Uterus (tissue), 4 donors: ENCODE measurements around the gene RAB10. TPM values are rescaled to one million over a fixed set of nuclear protein-coding genes. Genes with fewer than 3 reads are reported as not detected.

Source experiments
- DNase-seq, 2 donors: peaks; one replicate each; pipeline ENCODE4 v3.0.0-alpha.2; 2019 to 2020
- H3K27ac ChIP-seq, 2 donors: fragments of 200-600 bp; sonication (generic); 1 replicate in 1 of 2; 2 replicates in 1 of 2; pipeline ENCODE4 v1.5.1; 2016 to 2018
- H3K27me3 ChIP-seq, 2 donors: fragments of 200-600 bp; sonication (generic); one replicate each; pipeline ENCODE4 v1.5.1; 2018 to 2019; ENCODE audit warnings: control low read depth in 1 of 2
- H3K36me3 ChIP-seq, 2 donors: fragments of 200-600 bp; sonication (generic); one replicate each; pipeline ENCODE4 v1.5.1; 2019; ENCODE audit warnings: control low read depth in 1 of 2
- H3K4me1 ChIP-seq, 2 donors: fragments of 200-600 bp; sonication (generic); one replicate each; pipeline ENCODE4 v1.5.1; 2018 to 2019; ENCODE audit warnings: control low read depth in 1 of 2
- H3K4me3 ChIP-seq, 2 donors: fragments of 200-600 bp; sonication (generic); 1 replicate in 1 of 2; 2 replicates in 1 of 2; pipeline ENCODE4 v1.5.1; 2018 to 2019; ENCODE audit warnings: mild to moderate bottlenecking in 1 of 2
- H3K9me3 ChIP-seq, 2 donors: fragments of 200-600 bp; sonication (generic); one replicate each; pipeline ENCODE4 v1.5.1; 2019; ENCODE audit warnings: control low read depth in 1 of 2
- CTCF ChIP-seq, 4 experiments: fragments of 200-600 bp in 2 of 4; fragments of 450-650 bp in 2 of 4; sonication (generic) in 2 of 4; IDR thresholded peaks; one replicate each; pipeline ENCODE4 v1.5.1; 2016 to 2019; ENCODE audit warnings: antibody characterized with exemption in 4 of 4, mild to moderate bottlenecking in 2 of 4, moderate library complexity in 1 of 4
- POLR2A ChIP-seq, 2 donors: fragments of 450-650 bp; IDR thresholded peaks; one replicate each; pipeline ENCODE4 v1.6.1; 2016; ENCODE audit warnings: antibody characterized with exemption in 2 of 2, mild to moderate bottlenecking in 1 of 2, moderate library complexity in 1 of 2
- intact Hi-C: fragments of 100-400 bp; cut with DNase I; formaldehyde crosslinking; loops from one replicate; pipeline ENCODE4 v1.15.1; 2023; ENCODE audit warnings: low total_unique reads
- total RNA-seq, 4 donors: library from RNA; depleted of rRNA in 3 of 4; stranded (reverse); fragments of >200 nt in 3 of 4; gene quantifications; one replicate each; pipeline versions ENCODE4 v1.1.0 to v1.2.4, GENCODE V29; 2014 to 2023
- donor health status: DM: yes; HTN: yes; CAD: no.

Gene RAB10
- total RNA-seq, 4 donors from 2014 or later, result 45.9 to 219 (median 97.1) TPM

- H3K4me3 ChIP-seq, result no peak overlapping the region
- no peaks in the 10 kb centered on the region for H3K27me3 ChIP-seq
- no peak overlapping the region for H3K27ac ChIP-seq
- H3K9me3 ChIP-seq, result no peaks in the 10 kb centered on the region
- intact Hi-C loops, result no loop called here
- no peak for TF ChIP-seq POLR2A (IDR thresholded peaks at IDR 0.05)
- TF ChIP-seq CTCF (IDR thresholded peaks at IDR 0.05), result no peak
- no peak for DNase-seq
- H3K4me1 ChIP-seq, result no peaks in the 10 kb centered on the region
- no peaks in the 10 kb centered on the region for H3K36me3 ChIP-seq
Measured at GRCh38 chr2:26067980-26068507, 34.2 kb downstream of the RAB10 start.

- Histone ChIP-seq H3K27ac (no peak overlapping the region), H3K36me3 (no peaks in the 10 kb centered on the region), H3K9me3 (no peaks in the 10 kb centered on the region), H3K4me3 (no peak overlapping the region), H3K27me3 (no peaks in the 10 kb centered on the region), H3K4me1 (no peaks in the 10 kb centered on the region)
- intact Hi-C loops, result no loop called here
- TF ChIP-seq CTCF (IDR thresholded peaks at IDR 0.05) (no peak), POLR2A (IDR thresholded peaks at IDR 0.05) (no peak)
- no peak for DNase-seq
Measured at GRCh38 chr2:26068602-26069298, 34.9 kb downstream of the RAB10 start.

GRCh38 chr2:26070730-26071129 lies 36.8 kb downstream of the RAB10 start:
- no peaks in the 10 kb centered on the region for H3K36me3 ChIP-seq
- no peak overlapping the region for H3K27ac ChIP-seq
- H3K9me3 ChIP-seq, result no peaks in the 10 kb centered on the region
- no peaks in the 10 kb centered on the region for H3K4me1 ChIP-seq
- no peak overlapping the region for H3K4me3 ChIP-seq
- intact Hi-C loops, result no loop called here
- no peaks in the 10 kb centered on the region for H3K27me3 ChIP-seq
- no peak for DNase-seq
- TF ChIP-seq POLR2A (IDR thresholded peaks at IDR 0.05) (no peak), CTCF (IDR thresholded peaks at IDR 0.05) (no peak)

GRCh38 chr2:26072925-26073768 lies 39.3 kb downstream of the RAB10 start:
- Histone ChIP-seq H3K4me3 (no peak overlapping the region), H3K4me1 (no peaks in the 10 kb centered on the region)
- TF ChIP-seq CTCF (IDR thresholded peaks at IDR 0.05) (no peak), POLR2A (IDR thresholded peaks at IDR 0.05) (no peak)

GRCh38 chr2:26073830-26074229 lies 39.9 kb downstream of the RAB10 start:
- Histone ChIP-seq H3K27ac (no peak overlapping the region), H3K4me3 (no peak overlapping the region), H3K9me3 (no peaks in the 10 kb centered on the region), H3K4me1 (no peaks in the 10 kb centered on the region), H3K36me3 (no peaks in the 10 kb centered on the region), H3K27me3 (no peaks in the 10 kb centered on the region)
- no peak for TF ChIP-seq CTCF (IDR thresholded peaks at IDR 0.05)
- no peak for TF ChIP-seq POLR2A (IDR thresholded peaks at IDR 0.05)
- intact Hi-C loops, result no loop called here
- DNase-seq, result no peak

More at GRCh38 chr2:26072925-26073768, 39.3 kb downstream of the RAB10 start:
- H3K27ac ChIP-seq, result no peak overlapping the region
- H3K9me3 ChIP-seq, result no peaks in the 10 kb centered on the region
- intact Hi-C loops, result no loop called here
- no peaks in the 10 kb centered on the region for H3K27me3 ChIP-seq
- no peaks in the 10 kb centered on the region for H3K36me3 ChIP-seq
- DNase-seq, result no peak
